Measurements from ENCODE around the gene C4BPA. TPM values are rescaled to one million over a fixed set of nuclear protein-coding genes. Genes with fewer than 3 reads are reported as not detected.

C4BPA gene
- total RNA-seq, 2 experiments from 2014 or later: not detected

Other genes with a start within 250 kb of the C4BPA start
- gene IL20, start 238.6 kb upstream of the C4BPA start, total RNA-seq: under 1 TPM in 1 of 2 experiments, not detected in 1; 0.31 TPM
- 10 to 100 TPM; 44.0 to 46.7 TPM for gene IL24, start 206.8 kb upstream of the C4BPA start, total RNA-seq
- gene FCMR, start 182.3 kb upstream of the C4BPA start, total RNA-seq: 10 to 100 TPM; 49.6 to 52.1 TPM
- under 1 TPM in 1 of 2 experiments, not detected in 1; 0.10 TPM for gene PIGR, start 157.8 kb upstream of the C4BPA start, total RNA-seq
- not detected for gene FCAMR, start 133.8 kb upstream of the C4BPA start, total RNA-seq
- gene C1orf116, start 71.5 kb upstream of the C4BPA start, total RNA-seq: not detected
- gene YOD1, start 53.0 kb upstream of the C4BPA start, total RNA-seq: 1 to 10 TPM; 8.6 to 8.8 TPM
- gene PFKFB2, start 51.0 kb upstream of the C4BPA start, total RNA-seq: 1 to 10 TPM; 3.4 to 6.2 TPM
- 1 to 10 TPM in 1 of 2 experiments, under 1 TPM in 1; 0.81 to 1.1 TPM for gene C4BPB, start 15.4 kb upstream of the C4BPA start, total RNA-seq
- gene CD55, start 217.4 kb downstream of the C4BPA start, total RNA-seq: 10 to 100 TPM; 62.1 to 66.0 TPM